ENCODE measurements around the gene TCF3.
A peak's percentile ranks its signal among the peaks of the same experiment; 100 is the strongest.

Gene TCF3

DNA sequence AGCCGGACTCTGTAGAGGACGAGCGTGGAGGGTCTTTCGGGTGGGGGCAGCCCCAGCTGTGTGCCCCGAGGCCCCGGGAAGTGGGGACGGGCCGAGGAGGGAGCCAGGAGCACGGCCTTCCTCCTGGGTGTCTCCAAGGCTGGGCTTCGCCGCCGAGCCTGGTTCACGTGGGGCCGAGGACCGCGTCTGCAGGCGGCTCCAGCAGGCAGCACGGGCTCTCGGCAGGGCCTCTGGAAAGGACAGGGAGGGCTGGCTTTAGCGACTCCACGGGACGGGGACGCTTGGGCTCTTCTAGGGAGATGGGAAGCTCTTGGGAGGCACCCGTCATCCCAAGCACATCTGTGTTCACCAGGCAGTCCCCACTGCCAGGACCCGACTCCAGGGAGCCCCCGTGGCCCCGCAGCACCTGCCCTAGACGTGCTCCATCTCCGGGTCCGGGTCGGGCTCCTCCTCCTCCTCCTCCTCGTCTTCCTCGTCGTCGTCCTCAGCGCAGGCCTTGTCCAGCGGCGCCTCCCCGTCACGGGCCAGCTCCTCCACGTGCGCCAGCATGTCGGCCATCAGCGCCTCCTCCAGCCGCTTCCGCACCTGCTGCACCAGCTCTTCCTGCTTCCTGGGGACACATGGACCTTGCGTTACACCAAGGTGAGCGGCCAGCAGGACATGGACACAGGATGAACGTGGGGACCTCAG is 74.3 kb downstream of the TCF3 start:
- DNase-seq: no peak

DNA sequence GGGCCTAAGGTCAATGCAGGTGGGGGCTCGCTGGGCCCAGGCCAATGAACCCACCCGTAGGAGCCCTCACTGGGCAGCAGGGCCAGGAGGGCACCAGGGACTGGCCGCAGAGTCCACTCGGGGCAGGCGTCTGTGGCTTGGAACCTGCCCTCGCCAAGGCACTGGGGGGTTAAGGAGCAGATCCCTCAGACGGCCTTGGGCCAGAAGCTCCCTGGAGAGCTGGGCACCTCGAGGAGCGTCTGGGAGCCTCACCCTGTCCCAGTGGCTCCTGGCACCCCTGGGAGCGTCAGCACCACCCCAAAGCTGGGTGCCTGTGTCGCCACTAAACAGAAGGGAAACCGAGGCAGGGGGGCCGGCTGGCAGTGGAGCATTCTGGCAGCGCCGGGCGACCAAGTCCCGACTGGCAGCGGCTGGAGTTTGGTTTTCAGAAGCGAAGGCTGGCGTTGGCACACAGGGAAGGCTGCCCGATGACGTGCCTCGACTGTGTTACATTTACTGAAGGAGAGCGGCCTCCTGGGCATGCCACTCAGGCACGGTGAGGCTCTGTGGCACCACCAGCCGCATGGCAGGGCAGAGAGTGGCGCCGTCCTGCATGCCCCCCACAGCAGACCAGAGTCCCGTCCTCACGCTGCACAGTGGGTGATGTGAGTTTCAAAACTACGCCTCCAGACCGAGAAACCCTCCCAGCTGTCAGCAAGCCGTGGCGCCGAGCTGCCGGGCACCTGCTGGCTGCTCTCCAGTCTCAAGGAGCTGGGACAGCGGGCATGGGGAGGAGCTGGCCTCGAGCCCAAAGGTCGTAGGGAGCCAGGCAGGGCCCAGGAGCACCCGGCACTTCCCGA is 75.1 kb downstream of the TCF3 start:
- no peak for DNase-seq

DNA sequence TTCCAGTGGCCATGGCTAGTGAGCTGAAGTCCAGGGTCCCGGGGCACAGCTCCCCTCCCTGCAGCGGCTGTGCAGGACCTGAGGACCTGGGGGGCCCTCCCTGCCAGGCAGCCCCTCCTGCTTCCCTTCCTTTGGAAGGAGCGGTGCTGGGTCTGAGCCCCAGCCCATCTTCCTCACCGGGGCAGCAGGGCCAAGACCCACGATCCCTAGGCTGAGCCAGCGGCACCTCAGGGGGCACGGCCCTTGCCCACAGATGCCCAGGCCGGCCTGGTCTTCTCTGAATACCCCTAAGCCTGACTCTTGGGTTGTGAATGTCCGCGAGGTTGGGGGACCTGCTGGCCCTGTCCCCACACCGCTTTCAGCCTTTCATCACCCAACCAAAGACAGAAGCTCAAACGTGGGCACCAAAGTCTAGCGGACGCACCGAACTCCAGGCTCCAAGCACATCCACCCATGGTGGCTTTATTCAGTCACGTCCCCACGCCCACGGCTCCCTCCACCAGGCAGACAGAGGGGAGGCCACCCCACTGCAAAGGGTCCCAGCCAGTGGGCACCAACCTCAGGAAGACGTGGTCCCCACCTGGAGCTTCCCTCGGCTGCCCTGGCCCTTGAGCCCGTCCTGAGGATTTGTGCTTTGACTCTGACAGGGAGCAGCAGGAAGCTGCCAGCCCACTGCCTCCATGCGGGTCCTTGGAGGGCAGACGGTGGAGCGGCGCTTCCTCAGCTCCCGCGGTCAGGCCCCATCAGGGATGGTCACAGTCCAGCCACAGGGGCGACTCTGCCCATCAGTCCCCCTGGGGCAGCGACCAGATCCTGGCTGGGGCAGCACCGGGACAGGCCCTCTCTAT is 75.9 kb downstream of the TCF3 start:
- DNase-seq: no peak

DNA sequence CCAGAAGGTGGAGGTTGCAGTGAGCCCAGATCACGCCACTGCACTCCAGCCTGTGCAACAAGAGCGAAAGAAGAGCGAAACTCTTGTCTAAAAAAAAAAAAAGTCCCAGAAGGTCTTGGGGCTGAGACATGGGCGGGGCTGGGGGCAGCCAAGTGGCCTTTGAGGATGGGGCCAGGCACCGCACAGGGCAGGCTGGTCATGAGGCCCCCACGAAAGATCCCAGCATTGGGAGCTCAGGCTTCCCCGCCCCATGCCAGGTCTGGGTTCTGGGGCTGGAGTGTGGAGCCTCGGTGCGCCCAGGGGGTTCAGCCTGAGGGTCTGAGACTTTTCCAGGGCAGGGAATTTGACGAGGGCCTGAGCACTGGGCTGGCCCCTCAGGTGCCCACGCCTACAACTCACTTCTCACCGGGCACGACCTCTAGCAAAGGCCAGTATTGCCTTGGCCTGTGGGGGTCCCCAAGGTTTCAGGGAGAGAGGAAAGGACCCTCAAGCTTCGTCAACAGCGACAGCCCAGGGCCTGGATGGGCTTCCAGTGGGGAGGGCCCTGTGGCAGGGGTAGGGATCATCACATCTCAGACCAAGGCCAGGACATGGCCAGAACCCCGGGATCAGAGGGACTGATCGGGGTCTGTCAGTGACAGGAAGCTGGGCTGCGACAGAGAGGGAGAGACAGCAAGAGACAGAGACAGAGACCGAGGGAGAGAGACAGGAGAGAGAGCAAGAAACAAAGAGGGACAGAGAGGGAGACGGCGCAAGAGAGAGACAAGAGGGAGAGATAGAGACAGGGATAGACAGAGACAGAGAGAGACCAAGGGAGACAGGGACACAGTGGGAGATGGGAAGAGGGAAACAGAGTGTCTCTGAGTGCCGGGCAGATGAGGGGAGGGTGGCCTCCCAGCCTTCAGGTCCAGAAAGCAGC is 76.8 kb downstream of the TCF3 start:
- no peak for DNase-seq

DNA sequence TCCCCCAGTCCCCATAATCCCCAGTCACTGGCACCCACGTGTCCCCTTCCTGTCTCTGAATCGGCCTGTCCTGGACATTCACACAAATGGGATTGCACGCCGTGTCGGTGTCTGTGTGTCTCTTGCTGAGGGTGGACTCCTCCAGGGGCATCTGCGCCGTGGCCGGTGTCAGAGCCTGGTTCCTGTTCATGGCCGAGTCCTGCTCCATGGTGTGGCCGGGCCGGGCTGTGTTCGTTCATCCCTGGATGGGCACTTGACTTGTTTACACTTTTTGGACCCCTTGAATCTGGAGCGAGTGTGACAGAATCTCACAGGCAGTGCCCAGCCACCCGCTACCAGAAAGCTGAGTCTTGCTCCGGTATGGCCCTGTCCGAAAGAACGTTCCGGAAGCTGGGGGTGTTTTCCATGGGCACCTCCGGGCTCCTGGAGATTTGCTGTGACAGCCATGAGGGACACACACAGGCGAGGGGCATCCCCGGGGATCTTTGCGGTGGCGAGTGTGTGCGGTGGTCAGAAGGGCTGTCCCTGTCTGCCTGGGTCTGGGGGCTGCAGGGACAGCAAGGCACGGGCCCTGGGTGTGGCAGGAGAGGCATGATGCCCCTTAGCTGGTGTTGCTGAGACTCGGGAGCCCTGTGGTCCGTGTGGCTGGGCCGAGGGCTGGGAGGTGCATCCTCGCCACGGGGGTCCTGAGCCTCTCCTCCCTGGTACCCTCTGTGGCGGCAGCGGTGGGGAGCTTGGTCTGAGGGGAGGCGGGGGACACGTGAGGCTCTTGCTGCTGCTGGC is 77.9 kb downstream of the TCF3 start:
- DNase-seq: no peak

DNA sequence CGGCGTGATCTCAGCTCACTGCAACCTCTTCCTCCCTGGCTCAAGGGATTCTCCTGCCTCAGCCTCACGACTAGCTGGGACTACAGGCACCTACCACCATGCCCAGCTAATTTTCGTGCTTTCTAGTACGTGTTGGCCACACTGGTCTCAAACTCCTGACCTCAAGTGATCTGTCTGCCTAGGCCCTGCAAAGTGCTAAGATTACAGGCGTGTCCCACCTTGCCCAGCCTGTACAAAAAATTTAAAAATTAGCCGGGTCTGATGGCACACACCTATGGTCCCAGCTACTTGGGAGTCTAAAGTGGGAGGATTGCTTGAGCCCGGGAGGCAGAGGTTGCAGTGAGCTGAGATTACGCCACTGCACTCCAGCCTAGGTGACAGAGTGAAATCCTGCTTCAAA is 79.6 kb downstream of the TCF3 start:
- DNase-seq: no peak

DNA sequence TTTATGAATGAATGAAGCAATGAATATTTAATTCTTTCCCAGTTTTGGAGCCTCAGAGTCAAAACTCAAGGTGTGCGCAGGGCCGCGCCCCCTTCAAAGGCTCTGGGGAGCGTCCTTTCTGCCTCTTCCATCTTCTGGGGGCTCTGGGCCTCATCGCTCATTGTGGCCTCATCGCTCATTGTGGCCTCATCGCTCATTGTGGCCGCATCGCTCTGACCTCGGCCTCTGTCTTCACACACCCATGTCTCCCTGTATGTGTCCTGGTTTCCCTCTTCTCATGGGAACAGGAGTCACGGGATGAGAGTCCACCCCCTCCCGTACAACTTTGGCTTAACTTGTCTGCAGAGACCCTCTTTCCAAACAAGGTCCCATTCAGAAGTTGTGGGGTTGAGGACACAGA is 81.1 kb downstream of the TCF3 start:
- no peak for DNase-seq

DNA sequence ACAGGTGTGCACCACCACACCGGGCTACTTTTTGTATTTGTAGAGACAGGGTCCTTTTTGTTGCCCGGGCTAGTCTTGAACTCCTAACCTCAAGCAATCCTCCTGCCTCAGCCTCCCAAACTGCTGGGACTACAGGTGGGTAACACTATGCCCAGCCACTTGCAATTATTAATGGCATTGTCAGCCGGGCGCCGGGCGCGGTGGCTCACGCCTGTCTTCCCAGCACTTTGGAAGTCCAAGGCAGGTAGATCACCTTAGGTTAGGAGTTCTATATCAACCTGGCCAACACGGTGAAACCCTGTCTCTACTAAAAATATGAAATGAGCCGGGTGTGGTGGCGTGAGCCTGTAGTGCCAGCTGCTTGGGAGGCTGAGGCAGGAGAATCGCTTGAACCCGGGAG is 81.6 kb downstream of the TCF3 start:
- DNase-seq: no peak

DNA sequence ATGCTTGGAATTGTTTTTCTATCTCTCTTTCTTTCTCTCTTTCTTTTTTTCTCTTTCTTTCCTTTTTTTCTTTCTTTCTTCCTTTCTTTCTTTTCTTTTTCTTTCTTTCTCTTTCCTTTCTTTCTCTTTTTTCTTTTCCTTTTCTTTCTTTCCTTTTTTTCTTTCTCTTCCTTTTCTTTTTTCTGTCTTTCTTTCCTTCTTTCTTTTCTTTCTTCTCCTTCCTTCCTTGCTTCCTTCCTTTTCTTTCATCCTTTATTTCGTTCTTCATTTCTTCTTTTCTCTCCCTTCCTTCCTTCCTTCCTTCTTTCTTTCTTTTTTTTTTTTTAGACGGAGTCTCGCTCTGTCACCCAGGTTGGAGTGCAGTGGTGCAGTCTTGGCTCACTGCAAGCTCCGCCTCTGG is 82.4 kb downstream of the TCF3 start:
- DNase-seq: no peak

DNA sequence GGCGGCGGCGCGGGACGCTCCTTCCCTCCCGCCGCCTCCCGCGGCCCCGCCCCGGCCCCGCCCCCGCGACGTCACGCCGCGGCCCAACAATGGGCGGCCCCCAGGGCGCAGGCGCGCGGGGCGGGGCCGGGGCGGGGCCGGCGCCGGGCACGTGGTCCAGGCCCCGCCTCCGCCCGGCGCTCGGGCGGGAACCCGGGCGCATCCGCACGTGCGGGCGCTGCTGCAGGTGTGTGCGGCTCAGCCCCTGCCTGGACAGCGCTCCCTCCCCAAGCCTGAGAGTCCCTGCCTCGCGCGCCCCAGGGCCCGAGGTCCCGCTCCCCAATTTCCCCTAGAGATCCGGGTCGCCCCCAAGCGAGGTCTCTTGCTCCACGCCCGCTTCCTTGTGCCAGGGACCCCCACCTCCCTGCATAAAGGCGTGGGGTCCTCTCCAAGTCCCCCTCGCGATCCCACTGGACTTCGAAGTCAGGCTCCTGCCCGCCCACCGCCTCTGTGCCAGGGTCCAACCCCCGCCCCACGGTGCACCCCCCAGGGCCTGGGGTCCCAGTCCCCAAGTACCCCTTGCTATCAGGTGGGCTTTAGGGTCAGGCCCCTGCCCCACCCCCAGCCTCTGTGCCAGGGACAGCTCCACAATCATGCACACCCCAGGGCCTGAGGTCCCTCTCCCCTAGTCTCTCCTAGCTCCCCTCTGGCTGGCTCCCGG is 83.9 kb downstream of the TCF3 start, which contains the start of gene MEX3D:
MEX3D (minus strand) TSS at position 6 of the 700 bp plus-strand sequence. CDS start 267 bp downstream, outside the sequence.
- DNase-seq: peak; percentile 79

DNA sequence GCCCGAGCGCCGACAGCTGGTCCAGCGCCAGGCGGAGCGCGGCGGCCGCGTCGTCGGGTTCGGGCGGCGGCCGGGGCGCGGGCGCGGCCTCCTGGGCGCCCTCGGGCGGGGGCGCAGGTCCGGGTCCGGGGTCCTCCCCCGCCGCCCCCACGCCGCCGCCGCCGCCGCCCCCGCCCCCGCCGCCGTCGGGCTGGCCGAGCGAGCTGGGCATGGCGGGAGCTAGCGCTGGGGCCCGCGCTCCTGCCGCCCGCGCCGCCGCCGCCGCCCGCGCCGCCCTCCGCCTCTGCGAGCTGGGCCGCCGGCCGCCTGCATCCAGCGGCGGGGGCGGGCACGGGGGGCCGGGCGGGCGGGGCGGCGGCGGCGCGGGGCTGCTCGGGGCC is 84.6 kb downstream of the TCF3 start:
- no peak for DNase-seq

DNA sequence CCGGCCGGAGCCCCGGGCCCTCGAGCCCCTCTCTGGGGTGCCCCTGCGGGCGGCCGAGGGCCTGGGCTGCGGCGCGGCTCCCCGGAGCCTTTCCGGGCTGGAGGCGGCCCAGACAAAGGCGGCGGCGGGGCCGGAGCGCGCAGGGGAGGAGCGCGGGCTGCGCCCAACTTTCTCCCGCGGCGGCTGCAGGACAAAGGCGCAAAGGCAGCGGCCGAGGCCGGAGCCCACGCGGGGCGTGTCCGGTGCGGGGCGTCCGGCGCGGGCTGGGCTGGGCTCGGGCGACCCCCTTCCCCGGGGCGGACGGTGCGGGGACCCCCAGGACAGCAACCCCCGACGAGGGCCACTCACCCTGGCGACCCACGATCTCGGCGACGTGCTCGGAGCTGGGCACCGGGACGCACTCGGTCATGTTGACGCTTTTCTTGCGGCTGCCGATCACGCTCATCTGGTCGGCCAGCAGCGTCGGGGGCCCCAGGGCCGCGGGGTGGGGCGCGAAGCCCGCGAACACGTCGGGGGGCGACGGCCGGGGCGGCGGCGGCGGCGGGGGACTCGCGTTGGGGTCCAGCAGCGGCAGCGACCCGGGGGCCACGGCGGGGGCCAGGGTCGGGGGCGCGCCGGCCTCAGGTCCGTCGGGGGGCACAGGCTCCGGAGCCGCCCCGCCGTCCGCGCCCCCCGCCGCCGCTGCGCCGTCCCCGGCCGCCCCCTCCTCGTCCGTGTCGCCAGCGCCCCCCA is 85.1 kb downstream of the TCF3 start:
- no peak for DNase-seq

DNA sequence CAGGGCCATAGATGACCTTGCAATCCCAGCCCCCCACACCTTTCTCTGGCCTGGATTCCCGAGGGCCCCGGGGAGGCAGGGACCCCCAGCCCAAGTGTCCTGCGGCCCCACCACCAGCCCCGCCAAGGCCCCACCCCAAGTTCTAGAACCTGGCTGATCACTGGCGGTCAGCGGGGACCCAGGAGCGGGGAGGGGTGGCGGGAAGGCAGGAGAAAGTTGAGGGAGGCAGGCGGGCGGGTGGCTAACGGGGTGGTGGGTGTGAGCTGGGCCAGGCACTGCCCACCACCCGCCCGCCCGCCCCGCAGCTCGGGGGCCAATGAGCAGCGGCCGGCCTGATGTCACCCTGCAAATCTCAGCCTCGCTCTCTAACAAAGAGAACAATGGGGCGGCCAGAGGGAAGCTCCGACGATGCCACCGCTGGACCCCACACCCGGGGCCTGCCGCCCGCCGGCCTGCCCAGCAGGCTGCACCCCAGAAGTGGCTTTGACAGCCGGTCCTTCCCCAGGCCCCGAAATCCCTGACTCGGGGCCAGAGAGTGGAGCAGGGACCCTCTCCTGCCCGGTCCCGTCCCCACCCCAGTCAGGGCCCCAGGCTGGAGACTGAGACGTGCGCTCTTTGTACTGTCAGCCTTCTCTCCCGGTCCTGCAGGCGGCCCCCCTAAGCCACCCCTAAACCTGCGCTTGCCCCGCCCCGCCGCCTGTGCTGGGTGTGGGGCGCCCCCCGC is 85.9 kb downstream of the TCF3 start:
- peak; percentile 23 for DNase-seq

DNA sequence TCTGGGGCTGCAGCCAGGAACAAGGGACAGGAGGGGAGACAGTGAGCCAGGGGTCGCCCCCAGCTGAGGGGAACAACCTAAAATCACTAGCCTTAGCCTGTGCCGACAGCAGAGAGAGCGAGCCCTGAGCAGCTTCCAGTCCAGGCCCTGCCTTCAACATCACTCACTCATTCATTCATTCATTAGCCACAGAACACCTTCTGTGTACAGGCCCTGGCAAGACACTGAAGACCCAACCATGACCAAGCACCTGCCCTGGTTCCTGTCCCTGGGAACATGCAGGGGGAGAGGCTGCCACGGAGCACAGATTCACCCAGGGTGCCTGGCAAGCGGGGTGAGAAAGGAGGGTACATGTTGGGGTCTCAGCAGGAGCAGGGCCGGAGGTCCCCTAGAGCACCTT is 89.2 kb downstream of the TCF3 start:
- no peak for DNase-seq

DNA sequence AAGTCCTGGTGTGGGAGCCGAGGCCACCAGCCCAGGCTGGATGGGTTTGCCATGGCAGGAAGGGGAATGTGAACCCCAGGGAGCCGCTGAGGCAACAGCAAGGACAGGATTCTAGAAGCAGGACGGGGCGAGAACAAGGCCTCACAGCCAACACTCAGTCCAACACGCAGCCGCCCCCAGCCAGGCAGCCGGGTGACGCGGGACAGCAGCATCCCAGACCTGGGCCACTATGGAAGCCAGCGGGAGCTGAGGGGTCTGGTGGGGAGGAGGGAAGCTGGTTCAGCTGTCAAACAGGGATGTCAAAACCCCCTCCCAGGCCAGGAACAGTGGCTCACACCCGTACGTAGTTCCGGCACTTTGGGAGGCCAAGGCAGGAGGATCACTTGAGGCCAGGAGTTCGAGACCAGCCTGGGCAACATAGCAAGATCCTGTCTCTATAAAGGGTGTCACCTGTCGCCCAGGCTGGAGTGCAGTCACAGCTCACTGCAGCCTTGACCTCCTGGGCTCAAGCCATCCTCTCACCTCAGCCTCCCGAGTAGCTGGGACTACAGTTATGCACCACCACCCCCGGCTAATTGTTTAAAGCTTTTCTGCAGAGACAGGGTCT is 91.1 kb downstream of the TCF3 start:
- no peak for DNase-seq

DNA sequence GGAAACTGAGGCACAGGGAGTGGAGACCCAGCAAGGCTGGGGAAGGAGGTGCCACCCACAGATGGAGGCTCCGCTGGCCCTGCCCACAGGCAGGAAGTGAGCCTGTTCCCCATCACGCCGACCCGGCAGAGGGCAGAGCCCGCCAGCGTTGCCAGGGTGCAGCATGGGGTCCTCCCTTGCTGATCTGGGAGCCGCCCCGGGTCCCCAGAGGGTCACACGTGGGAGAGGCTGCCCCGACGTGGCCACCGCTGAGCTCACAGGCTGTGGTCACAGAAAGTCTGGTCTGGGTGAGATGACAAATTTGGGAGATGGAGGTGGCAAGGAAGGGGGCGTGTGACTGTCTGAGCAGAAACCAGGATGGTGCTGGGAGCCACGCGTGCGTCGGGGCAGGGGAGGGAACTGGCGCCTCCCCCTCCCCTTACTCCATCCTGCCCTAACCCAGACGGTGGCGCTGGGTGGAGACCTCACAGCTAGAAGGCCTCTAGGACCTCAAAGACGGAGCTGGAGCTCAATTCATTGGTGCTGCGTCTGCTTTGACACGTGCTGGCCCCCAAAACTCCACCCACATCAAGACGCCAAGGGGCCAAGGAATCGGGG is 92.0 kb downstream of the TCF3 start:
- no peak for DNase-seq

All from NCI-H774 (cell line).